Calu3 (cell line): ENCODE data around the gene SNX15. TPM values are rescaled to one million over a fixed set of nuclear protein-coding genes. Genes with fewer than 3 reads are reported as not detected.

Experiments
- BruUV-seq: library from RNA; stranded (reverse); fragments of 400-500 nt; replicated peaks from 2 replicates; lab custom pipeline; 2021; lab: Mats Ljungman, UMichigan
- CTCF ChIA-PET: fragments of 300-600 bp; sonication (Branson Sonifier 250); formaldehyde crosslinking; loops from one replicate; lab custom pipeline; 2022; ENCODE audit warnings: antibody characterized with exemption; lab: Charles Lee
- DNase-seq: peaks from one replicate; pipeline ENCODE4 v3.0.0; 2022
- H3K27ac Mint-ChIP-seq: one replicate; pipeline ENCODE4 v1.8.0; 2022; ENCODE audit warnings: mixed read lengths; ENCODE audit not compliant: unreplicated experiment
- H3K27me3 Mint-ChIP-seq: one replicate; pipeline ENCODE4 v1.8.0; 2022; ENCODE audit warnings: mixed read lengths; ENCODE audit not compliant: unreplicated experiment
- H3K36me3 Mint-ChIP-seq: one replicate; pipeline ENCODE4 v1.8.0; 2022; ENCODE audit warnings: mild to moderate bottlenecking, moderate library complexity, mixed read lengths; ENCODE audit not compliant: insufficient read depth, unreplicated experiment
- H3K4me1 Mint-ChIP-seq: one replicate; pipeline ENCODE4 v1.8.0; 2022; ENCODE audit warnings: mild to moderate bottlenecking, low read depth, mixed read lengths; ENCODE audit not compliant: unreplicated experiment
- H3K4me3 Mint-ChIP-seq: one replicate; pipeline ENCODE4 v1.8.0; 2022; ENCODE audit warnings: mild to moderate bottlenecking, low read depth, moderate library complexity, mixed read lengths; ENCODE audit not compliant: unreplicated experiment
- H3K9me3 Mint-ChIP-seq: one replicate; pipeline ENCODE4 v1.8.0; 2022; ENCODE audit warnings: low read depth, mixed read lengths; ENCODE audit not compliant: unreplicated experiment
- CTCF ChIP-seq: fragments of 200-600 bp; IDR thresholded peaks from one replicate; pipeline ENCODE4 v1.8.0; 2022; ENCODE audit warnings: antibody characterized with exemption; ENCODE audit not compliant: unreplicated experiment
- intact Hi-C: fragments of 100-400 bp; cut with micrococcal nuclease; formaldehyde crosslinking; loops from one replicate; pipeline ENCODE4 v1.10.0; 2022; ENCODE audit not compliant: unreplicated experiment
- microRNA-seq: library from miRNA; unstranded; fragments of <30 nt; microRNA quantifications from one replicate; pipeline ENCODE4 v1.2.0, GENCODE V29; 2022
- total RNA-seq: library from RNA; stranded (reverse); gene quantifications from 2 replicates; pipeline ENCODE4 v1.2.3, GENCODE V29; 2022

Gene SNX15
- total RNA-seq, 1 experiment from 2014 or later: 22.1 TPM

- H3K27me3 Mint-ChIP-seq: no peaks in the 10 kb centered on the region
- H3K4me3 Mint-ChIP-seq: no peak overlapping the region
- intact Hi-C loops: no loop called here
- CTCF ChIA-PET: interaction anchor here (0.7 kb wide), 1 partner anchor 206 kb away, joined by 3 read pairs; no protein-coding TSS in a partner anchor
- DNase-seq: no peak
- no peaks in the 10 kb centered on the region for H3K9me3 Mint-ChIP-seq
- peaks cover 13% of the 10 kb centered on the region for H3K4me1 Mint-ChIP-seq
- no peak for TF ChIP-seq CTCF
- H3K27ac Mint-ChIP-seq: no peak overlapping the region
- BruUV-seq: no TSS peak
- H3K36me3 Mint-ChIP-seq: peaks cover 45% of the 10 kb centered on the region
These were observed 60.6 kb downstream of the SNX15 start for GRCh38 chr11:65087827-65088226.

GRCh38 chr11:65089621-65090020 is 62.4 kb downstream of the SNX15 start:
- Mint-ChIP-seq H3K4me3 (no peak overlapping the region), H3K27ac (no peak overlapping the region), H3K27me3 (no peaks in the 10 kb centered on the region), H3K4me1 (peaks cover 9% of the 10 kb centered on the region), H3K9me3 (no peaks in the 10 kb centered on the region), H3K36me3 (peaks cover 27% of the 10 kb centered on the region)
- DNase-seq: no peak
- CTCF ChIA-PET: interaction anchor here (0.6 kb wide), 1 partner anchor 243 kb away, joined by 5 read pairs; no protein-coding TSS in a partner anchor
- no TSS peak for BruUV-seq
- intact Hi-C loops: no loop called here
- TF ChIP-seq CTCF: no peak

Small RNA genes lying within 50 kb of the gene (microRNA-seq; reads per million reads assigned to microRNA genes)
- gene MIR6879: 3.2 reads per million

Other genes starting within 250 kb of the SNX15 start
- gene SF1, start 248.9 kb upstream of the SNX15 start, total RNA-seq: 312 and 319 TPM in 2 replicates
- gene MAP4K2, start 224.2 kb upstream of the SNX15 start, total RNA-seq: 17.0 and 17.4 TPM in 2 replicates
- 39.8 and 41.0 TPM in 2 replicates for gene MEN1, start 216.9 kb upstream of the SNX15 start, total RNA-seq
- 26.5 and 33.0 TPM in 2 replicates for gene CDC42BPG, start 182.8 kb upstream of the SNX15 start, total RNA-seq
- 92.8 and 101 TPM in 2 replicates for gene EHD1, start 148.8 kb upstream of the SNX15 start, total RNA-seq
- gene ATG2A, start 110.2 kb upstream of the SNX15 start, total RNA-seq: 29.6 and 35.8 TPM in 2 replicates
- 9.9 and 12.2 TPM in 2 replicates for gene PPP2R5B, start 102.8 kb upstream of the SNX15 start, total RNA-seq
- gene GPHA2, start 91.5 kb upstream of the SNX15 start, total RNA-seq: not detected in 2 replicates
- gene MAJIN, start 55.3 kb upstream of the SNX15 start, total RNA-seq: 0.56 TPM in 1 of 2 replicates, not detected in the other
- 4.5 and 11.3 TPM in 2 replicates for gene BATF2, start 30.5 kb upstream of the SNX15 start, total RNA-seq
- 62.6 and 63.7 TPM in 2 replicates for gene ARL2, start 13.3 kb upstream of the SNX15 start, total RNA-seq
- gene SAC3D1, start 13.8 kb downstream of the SNX15 start, total RNA-seq: 12.9 and 17.6 TPM in 2 replicates
- gene NAALADL1, start 31.1 kb downstream of the SNX15 start, total RNA-seq: not detected in 2 replicates
- 53.4 and 55.4 TPM in 2 replicates for gene CDCA5, start 56.6 kb downstream of the SNX15 start, total RNA-seq
- 47.6 and 48.0 TPM in 2 replicates for gene ZFPL1, start 56.8 kb downstream of the SNX15 start, total RNA-seq
- 64.4 and 78.1 TPM in 2 replicates for gene VPS51, start 68.8 kb downstream of the SNX15 start, total RNA-seq
- gene TM7SF2, start 84.4 kb downstream of the SNX15 start, total RNA-seq: 41.2 and 42.8 TPM in 2 replicates
- gene ZNHIT2, start 90.3 kb downstream of the SNX15 start, total RNA-seq: 13.2 and 17.2 TPM in 2 replicates
- 650 and 668 TPM in 2 replicates for gene FAU, start 94.7 kb downstream of the SNX15 start, total RNA-seq
- 84.1 and 97.9 TPM in 2 replicates for gene MRPL49, start 94.9 kb downstream of the SNX15 start, total RNA-seq
- 68.5 and 76.7 TPM in 2 replicates for gene SYVN1, start 107.1 kb downstream of the SNX15 start, total RNA-seq
- not detected in 2 replicates for gene SPDYC, start 142.8 kb downstream of the SNX15 start, total RNA-seq
- gene CAPN1, start 154.5 kb downstream of the SNX15 start, total RNA-seq: 288 and 314 TPM in 2 replicates
- 34.4 and 40.4 TPM in 2 replicates for gene POLA2, start 234.5 kb downstream of the SNX15 start, total RNA-seq